Gastrocnemius medialis (tissue), 4 donors: ENCODE data around the gene NCAM2.

Source experiments
- POLR2A ChIP-seq, 2 donors: fragments of 450-650 bp; IDR thresholded peaks; one replicate each; pipeline ENCODE4 v1.6.1; 2017; ENCODE audit warnings: antibody characterized with exemption in 2 of 2, mild to moderate bottlenecking in 2 of 2, moderate library complexity in 2 of 2
- TF ChIP-seq, protein P1 (sequence below), 5 experiments: fragments of 450-650 bp in 3 of 5; fragments of 200-600 bp in 2 of 5; sonication (generic) in 2 of 5; IDR thresholded peaks in 4 of 5; conservative IDR thresholded peaks in 1 of 5; 1 replicate in 4 of 5; 2 replicates in 1 of 5; pipeline ENCODE4 v1.5.1; 2016 to 2019; ENCODE audit warnings: antibody characterized with exemption in 5 of 5, mild to moderate bottlenecking in 3 of 5, moderate library complexity in 3 of 5

DNA sequence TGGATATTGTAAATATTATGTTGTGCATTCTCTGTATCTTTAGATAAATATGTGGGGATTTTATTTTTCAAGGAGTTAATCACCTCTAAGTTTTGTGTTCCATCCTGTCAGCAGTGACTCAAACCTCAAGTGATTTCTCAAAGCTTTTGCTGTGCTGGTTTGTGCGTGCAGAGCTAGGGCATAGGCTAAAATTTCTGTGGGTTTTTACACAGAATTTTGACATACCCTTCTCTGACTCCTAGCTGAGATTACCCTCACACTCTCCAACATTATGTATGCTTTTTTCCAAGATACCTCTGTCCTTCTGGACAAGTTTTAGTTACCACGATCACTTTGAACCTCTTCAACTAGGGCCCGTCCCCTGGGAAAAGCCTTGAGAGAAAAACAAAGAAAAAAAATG is 384.9 kb downstream of the NCAM2 start:
- TF ChIP-seq, protein P1, sequence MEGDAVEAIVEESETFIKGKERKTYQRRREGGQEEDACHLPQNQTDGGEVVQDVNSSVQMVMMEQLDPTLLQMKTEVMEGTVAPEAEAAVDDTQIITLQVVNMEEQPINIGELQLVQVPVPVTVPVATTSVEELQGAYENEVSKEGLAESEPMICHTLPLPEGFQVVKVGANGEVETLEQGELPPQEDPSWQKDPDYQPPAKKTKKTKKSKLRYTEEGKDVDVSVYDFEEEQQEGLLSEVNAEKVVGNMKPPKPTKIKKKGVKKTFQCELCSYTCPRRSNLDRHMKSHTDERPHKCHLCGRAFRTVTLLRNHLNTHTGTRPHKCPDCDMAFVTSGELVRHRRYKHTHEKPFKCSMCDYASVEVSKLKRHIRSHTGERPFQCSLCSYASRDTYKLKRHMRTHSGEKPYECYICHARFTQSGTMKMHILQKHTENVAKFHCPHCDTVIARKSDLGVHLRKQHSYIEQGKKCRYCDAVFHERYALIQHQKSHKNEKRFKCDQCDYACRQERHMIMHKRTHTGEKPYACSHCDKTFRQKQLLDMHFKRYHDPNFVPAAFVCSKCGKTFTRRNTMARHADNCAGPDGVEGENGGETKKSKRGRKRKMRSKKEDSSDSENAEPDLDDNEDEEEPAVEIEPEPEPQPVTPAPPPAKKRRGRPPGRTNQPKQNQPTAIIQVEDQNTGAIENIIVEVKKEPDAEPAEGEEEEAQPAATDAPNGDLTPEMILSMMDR (IDR thresholded peaks at IDR 0.05 in 4 of 5, conservative IDR thresholded peaks at IDR 0.05 in 1 of 5), result no peak
- no peak for TF ChIP-seq POLR2A (IDR thresholded peaks at IDR 0.05)
